Stimulated activated naive B cell treated with anti-CD40 and anti-IgM and Interleukin-4, amounts not matched to agents 10 μg/mL and 1 μg/mL and 100 μg/mL, for 72 hours (primary cell): Measurements from ENCODE around the gene ZBP1.
"Not testable (repeated sequence)": the region's sequence is repeated elsewhere in the genome, so short reads cannot be mapped to it uniquely, and the experiment has no call there.

Experiments used
- ATAC-seq, 2 donors: fragments of 150-1000 bp; cut with Tn5 transposase; replicated peaks; 2 replicates each; pipeline ENCODE4 v1.10.0; 2021; ENCODE audit warnings: moderate library complexity in 1 of 2
- DNase-seq: peaks from one replicate; pipeline ENCODE4 v3.0.0; 2021
- H3K27ac Mint-ChIP-seq: one replicate; pipeline ENCODE4 v1.8.0; 2022; ENCODE audit warnings: mild to moderate bottlenecking, mixed read lengths
- H3K27me3 Mint-ChIP-seq, 2 donors: one replicate each; pipeline ENCODE4 v1.8.0; 2022; ENCODE audit warnings: mixed read lengths in 2 of 2
- H3K36me3 Mint-ChIP-seq, 2 donors: one replicate each; pipeline ENCODE4 v1.8.0; 2022; ENCODE audit warnings: mixed read lengths in 2 of 2, mild to moderate bottlenecking in 1 of 2
- H3K4me1 Mint-ChIP-seq, 2 donors: one replicate each; pipeline ENCODE4 v1.8.0; 2022; ENCODE audit warnings: mixed read lengths in 2 of 2, mild to moderate bottlenecking in 1 of 2
- H3K4me3 Mint-ChIP-seq, 2 donors: one replicate each; pipeline ENCODE4 v1.8.0; 2022; ENCODE audit warnings: mild to moderate bottlenecking in 2 of 2, mixed read lengths in 2 of 2, moderate library complexity in 1 of 2
- H3K9me3 Mint-ChIP-seq, 2 donors: one replicate each; pipeline ENCODE4 v1.8.0; 2022; ENCODE audit warnings: mixed read lengths in 2 of 2, mild to moderate bottlenecking in 1 of 2

ZBP1 gene

DNA sequence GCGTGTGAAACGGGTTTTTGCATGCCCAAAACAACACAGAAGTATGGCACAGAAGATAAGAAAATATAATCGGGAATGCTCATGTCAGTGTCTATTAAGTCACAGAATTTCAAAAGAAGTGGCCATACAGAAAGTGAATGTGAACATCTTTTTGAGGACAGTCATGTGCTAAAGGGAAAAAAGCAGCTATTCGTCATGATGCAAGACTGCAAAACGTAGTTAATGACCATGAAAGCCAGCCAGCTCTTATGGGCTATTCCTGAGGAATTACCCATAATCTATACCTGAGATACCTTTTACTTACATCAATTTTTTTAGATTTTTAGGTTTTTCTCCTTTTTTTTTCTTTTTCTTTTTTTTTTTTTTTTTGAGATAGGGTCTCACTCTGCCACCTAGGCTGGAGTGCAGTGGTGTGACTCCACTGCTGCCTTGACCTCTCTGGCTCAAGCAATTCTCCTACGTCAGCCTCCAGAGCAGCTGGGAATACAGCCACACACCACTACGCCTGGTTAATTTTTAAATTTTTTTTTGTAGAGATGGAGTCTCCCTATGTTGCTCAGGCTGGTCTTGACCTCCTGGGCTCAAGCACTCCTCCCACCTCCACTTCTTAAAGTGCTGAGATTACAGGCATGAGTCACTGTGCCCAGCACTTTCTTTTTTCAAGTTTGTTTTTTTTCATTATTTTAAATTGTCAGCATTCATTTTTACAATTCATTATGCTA lies 18.1 kb upstream of the ZBP1 start:
- Mint-ChIP-seq H3K4me3 (no peak overlapping the region), H3K4me1 (peaks cover 1 to 6% of the 10 kb centered on the region in 2 donors), H3K27me3 (peaks cover 21 to 22% of the 10 kb centered on the region in 2 donors), H3K9me3 (peaks cover 17 to 28% of the 10 kb centered on the region in 2 donors), H3K27ac (no peak overlapping the region), H3K36me3 (peaks cover 17 to 18% of the 10 kb centered on the region in 2 donors)
- ATAC-seq (no peak), DNase-seq (no peak)

DNA sequence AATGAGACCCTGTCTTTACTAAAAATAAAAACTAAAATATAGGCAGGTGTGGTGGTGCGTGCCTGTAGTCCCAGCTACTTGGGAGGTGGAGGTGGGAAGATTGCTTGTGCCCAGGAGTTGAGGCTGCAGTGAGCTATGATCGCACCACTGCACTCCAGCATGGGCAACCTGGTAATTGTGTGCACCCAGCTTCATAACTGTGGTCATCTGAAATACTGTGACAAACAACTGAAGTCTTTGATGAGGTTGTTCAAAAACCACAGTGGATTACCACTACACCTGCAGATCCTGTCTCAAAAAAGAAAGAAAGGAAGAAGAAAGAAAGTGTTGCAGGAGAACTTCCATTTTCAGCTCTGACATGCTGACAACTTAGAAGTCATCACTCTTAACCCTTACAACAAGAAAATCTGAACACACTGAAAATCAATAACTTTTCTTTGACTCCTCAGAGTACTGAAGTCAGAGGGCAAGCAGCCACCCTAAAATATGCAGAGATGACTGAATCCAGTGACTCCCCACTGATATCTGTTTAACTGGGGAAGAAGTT lies 13.8 kb upstream of the ZBP1 start:
- Mint-ChIP-seq H3K9me3 (peaks cover 22 to 31% of the 10 kb centered on the region in 2 donors), H3K27ac (no peak overlapping the region), H3K36me3 (peaks cover 19 to 26% of the 10 kb centered on the region in 2 donors), H3K4me3 (no peak overlapping the region), H3K4me1 (peaks cover 9 to 15% of the 10 kb centered on the region in 2 donors), H3K27me3 (peaks cover 24 to 27% of the 10 kb centered on the region in 2 donors)
- ATAC-seq, result no peak
- DNase-seq, result no peak

DNA sequence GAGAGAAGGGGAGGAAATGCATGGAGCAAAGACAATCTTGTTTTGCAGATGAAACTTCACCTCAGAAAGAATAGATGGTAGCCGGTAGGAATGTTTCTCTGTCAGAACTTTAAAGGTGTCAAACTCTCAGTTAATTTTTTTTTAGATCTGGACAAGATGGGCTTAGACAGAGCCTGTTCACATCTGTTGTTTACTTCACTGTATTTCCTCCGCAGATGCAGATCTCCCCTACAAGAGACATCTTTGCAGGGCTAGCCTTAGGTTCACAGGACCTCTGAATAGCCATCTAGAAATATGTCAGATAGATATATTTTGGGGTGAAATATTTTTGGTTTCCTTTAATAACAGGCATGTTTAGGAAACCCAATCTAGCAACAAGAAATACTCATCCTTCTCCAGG lies 12.1 kb upstream of the ZBP1 start:
- ATAC-seq (no peak), DNase-seq (no peak)
- Mint-ChIP-seq H3K4me3 (no peak overlapping the region), H3K9me3 (peaks cover 22 to 31% of the 10 kb centered on the region in 2 donors), H3K4me1 (peaks cover 14 to 28% of the 10 kb centered on the region in 2 donors), H3K36me3 (peaks cover 19 to 26% of the 10 kb centered on the region in 2 donors), H3K27ac (no peak overlapping the region), H3K27me3 (peaks cover 20 to 27% of the 10 kb centered on the region in 2 donors)

DNA sequence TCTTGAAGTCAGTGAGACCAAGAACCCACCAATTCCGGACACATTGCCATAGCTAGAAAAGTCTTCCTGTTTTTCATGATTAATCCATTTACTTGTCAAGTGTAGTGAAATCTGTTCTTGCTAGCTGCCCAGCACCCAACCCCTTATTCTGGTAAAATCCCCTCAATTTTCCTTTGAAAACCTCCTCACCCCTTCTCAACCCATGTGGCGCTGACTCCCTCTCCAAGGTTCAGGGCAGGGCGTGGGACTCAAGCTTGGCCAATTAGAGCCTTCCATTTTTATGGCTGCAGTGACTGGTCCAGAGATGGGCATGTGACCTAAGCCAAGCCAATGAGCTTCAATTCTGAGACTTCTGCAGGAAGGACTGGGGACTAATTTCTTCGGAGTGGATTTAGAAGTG lies 9.8 kb upstream of the ZBP1 start:
- Mint-ChIP-seq H3K36me3 (peaks cover 15 to 22% of the 10 kb centered on the region in 2 donors), H3K4me3 (peak overlapping the region; percentile 84 to 86), H3K9me3 (peaks cover 14 to 16% of the 10 kb centered on the region in 2 donors), H3K4me1 (peaks cover 20 to 30% of the 10 kb centered on the region in 2 donors), H3K27me3 (peaks cover 13 to 20% of the 10 kb centered on the region in 2 donors), H3K27ac (peak overlapping the region; percentile 94)
- peak; percentile 93 to 96 for ATAC-seq
- DNase-seq, result peak; percentile 54

DNA sequence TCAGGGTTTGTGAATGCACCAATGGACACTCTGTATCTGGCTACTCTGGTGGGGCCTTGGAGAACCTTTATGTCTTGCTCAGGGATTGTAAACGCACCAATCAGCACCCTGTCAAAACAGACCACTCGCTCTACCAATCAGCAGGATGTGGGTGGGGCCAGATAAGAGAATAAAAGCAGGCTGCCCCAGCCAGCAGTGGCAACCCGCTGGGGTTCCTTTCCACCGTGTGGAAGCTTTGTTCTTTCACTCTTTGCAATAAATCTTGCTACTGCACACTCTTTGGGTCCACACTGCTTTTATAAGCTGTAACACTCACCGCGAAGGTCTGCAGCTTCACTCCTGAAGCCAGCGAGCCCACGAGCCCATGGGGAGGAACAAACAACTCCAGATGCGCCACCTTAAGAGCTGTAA lies 9.3 kb upstream of the ZBP1 start:
- peaks cover 20 to 30% of the 10 kb centered on the region in 2 donors for H3K4me1 Mint-ChIP-seq
- peaks cover 11 to 13% of the 10 kb centered on the region in 2 donors for H3K9me3 Mint-ChIP-seq
- H3K27ac Mint-ChIP-seq, result peak overlapping the region; percentile 94
- H3K4me3 Mint-ChIP-seq, result peak overlapping the region; percentile 84 to 86
- H3K27me3 Mint-ChIP-seq, result peaks cover 8 to 15% of the 10 kb centered on the region in 2 donors
- H3K36me3 Mint-ChIP-seq, result peaks cover 11 to 26% of the 10 kb centered on the region in 2 donors
- DNase-seq (peak; percentile 50), ATAC-seq (peak; percentile 1 to 6)

DNA sequence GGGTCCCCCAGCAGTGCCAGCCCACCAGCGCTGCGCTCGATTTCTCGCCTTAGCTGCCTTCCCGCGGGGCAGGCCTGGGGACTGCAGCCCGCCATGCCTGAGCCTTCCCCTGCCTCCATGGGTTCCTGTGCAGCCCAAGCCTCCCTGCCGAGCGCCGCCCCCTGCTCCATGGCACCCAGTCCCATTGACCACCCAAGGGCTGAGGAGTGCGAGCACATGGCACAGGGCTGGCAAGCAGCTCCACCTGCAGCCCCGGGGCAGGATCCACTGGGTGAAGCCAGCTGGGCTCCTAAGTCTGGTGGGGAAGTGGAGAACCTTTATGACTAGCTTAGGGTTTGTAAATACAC lies 8.7 kb upstream of the ZBP1 start:
- Mint-ChIP-seq H3K27ac (peak overlapping the region; percentile 94), H3K4me3 (peak overlapping the region; percentile 84 to 86), H3K9me3 (peaks cover 11 to 13% of the 10 kb centered on the region in 2 donors), H3K27me3 (peaks cover 8 to 15% of the 10 kb centered on the region in 2 donors), H3K4me1 (peaks cover 20 to 30% of the 10 kb centered on the region in 2 donors), H3K36me3 (peaks cover 11 to 31% of the 10 kb centered on the region in 2 donors)
- not testable (repeated sequence) for DNase-seq, ATAC-seq

DNA sequence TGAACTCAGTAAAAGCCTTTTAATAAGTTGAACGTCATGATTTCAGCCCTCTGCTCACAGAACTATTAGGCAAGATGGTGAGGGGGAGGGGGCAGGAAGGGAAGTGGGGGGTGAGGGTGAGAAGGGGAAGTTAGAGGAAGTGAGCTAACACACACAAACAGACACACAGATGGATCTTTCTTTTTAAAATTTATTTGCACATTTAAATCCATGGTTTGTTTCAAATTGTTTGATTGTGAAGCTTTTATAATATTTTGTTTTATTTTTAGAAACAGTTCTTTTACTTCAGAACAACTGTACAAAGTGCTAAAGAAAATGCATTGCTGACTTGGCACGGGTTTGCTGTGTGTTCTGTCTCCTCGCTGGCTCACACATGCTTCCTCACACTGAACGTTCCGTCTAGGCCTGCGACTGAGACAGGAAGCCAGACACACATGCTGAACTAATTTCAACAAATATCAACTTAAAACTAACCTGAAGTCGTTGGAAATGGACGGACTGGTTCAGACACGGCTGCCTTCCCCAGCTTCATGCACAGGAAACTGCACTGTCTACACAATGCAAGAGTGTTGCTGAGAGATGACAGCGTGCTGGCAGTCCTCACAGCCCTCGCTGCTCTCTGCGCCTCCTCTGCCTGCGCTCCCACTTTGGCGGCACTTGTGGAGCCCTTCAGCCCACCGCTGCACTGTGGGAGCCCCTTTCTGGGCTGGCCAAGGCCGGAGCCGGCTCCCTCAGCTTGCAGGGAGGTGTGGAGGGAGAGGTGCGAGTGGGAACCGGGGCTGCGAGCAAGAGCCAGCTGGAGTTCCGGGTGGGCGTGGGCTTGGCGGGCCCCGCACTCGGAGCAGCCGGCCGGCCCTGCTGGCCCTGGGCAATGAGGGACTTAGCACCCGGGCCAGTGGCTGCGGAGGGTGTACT lies 8.1 kb upstream of the ZBP1 start:
- H3K27ac Mint-ChIP-seq, result peak overlapping the region; percentile 93
- H3K4me3 Mint-ChIP-seq, result peak overlapping the region; percentile 73 to 82
- peaks cover 6 to 12% of the 10 kb centered on the region in 2 donors for H3K27me3 Mint-ChIP-seq
- peak; percentile 68 to 74 for ATAC-seq
- peaks cover 11% of the 10 kb centered on the region in 2 donors for H3K9me3 Mint-ChIP-seq
- DNase-seq, result no peak
- H3K36me3 Mint-ChIP-seq, result peaks cover 9 to 35% of the 10 kb centered on the region in 2 donors
- H3K4me1 Mint-ChIP-seq, result peaks cover 20 to 30% of the 10 kb centered on the region in 2 donors

DNA sequence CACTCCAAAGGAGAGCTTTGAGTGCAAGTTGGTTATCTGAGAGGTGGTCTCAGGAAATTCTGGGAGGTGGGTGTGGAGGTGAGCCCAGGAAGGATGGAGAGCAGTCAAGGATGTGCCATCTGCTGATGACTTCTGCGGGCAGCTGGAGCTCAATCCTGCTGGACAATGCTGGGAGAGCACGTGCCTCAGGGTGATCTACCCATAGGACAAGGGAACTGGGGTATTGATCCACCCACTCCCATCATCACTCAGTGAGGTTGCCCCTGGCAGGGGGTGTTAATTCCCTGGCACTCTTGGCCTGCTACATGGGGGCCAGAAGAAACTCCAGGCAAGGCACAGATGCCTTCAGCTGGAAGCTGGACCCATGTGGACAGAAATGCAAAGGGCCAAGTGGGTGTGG lies 7.1 kb upstream of the ZBP1 start:
- peak overlapping the region in 1 of 2 donors; percentile 52 for H3K4me3 Mint-ChIP-seq
- H3K27me3 Mint-ChIP-seq, result peaks cover 4 to 5% of the 10 kb centered on the region in 2 donors
- ATAC-seq (no peak), DNase-seq (no peak)
- peak overlapping the region; percentile 17 for H3K27ac Mint-ChIP-seq
- peaks cover 25 to 37% of the 10 kb centered on the region in 2 donors for H3K4me1 Mint-ChIP-seq
- peaks cover 10 to 11% of the 10 kb centered on the region in 2 donors for H3K9me3 Mint-ChIP-seq
- peaks cover 8 to 35% of the 10 kb centered on the region in 2 donors for H3K36me3 Mint-ChIP-seq

DNA sequence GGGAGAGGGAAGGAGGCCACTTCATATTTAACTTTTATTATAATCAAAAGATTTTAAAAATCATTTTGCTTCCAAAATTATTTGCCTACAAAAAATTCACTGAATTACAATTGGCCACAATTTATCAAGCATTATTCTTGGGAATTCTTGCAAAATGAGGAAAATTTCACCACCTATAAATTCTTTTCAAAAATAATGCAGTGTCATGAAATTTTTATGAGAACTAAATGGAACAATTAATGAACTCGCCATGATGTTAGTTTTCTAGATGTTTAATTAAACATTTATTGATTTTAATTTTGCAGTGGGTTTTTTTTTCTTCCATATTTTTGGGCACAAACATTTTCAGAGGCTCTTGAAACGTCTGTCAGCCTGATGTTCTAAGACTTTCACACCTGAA lies 5.8 kb upstream of the ZBP1 start:
- Mint-ChIP-seq H3K4me3 (no peak overlapping the region), H3K4me1 (peaks cover 33 to 50% of the 10 kb centered on the region in 2 donors), H3K9me3 (peaks cover 10 to 11% of the 10 kb centered on the region in 2 donors), H3K27me3 (no peaks in the 10 kb centered on the region), H3K27ac (no peak overlapping the region), H3K36me3 (peaks cover 8 to 35% of the 10 kb centered on the region in 2 donors)
- DNase-seq (no peak), ATAC-seq (no peak)

DNA sequence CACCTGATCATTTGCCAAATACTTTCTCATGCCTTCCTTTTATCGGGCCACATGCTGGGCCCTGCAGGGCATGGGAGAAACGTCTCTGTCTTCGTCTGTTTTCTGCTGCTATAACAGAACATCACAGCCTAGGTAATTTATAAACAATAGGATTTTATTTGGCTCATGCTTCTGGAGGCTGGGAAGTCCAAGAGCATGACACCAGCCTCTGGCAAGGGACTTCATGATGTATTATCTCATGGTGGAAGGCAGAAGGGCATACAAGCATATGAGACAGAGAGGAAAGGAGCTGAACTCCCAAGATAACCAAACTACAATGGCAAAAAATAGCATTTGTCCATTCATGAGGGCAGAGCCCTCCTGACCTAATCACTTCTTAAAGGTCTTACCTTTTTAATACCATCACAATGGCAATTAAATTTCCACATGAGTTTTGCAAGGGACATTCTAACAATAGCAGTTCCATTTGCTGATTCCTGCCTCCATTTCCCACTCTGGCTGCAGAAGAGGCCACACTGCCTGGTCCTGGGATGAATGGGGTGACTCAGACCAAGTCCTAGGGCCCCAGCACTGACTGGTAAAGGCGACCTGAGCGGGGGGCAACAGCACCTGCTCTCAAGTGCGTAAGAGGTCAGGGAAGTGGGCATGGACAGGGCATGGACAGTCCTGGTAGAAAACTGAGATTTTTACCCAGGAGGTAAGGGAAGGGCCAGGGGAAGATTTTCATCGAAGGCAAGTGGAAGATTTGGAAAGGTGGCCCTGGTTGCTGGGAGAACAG lies 5.1 kb upstream of the ZBP1 start:
- DNase-seq, result no peak

DNA sequence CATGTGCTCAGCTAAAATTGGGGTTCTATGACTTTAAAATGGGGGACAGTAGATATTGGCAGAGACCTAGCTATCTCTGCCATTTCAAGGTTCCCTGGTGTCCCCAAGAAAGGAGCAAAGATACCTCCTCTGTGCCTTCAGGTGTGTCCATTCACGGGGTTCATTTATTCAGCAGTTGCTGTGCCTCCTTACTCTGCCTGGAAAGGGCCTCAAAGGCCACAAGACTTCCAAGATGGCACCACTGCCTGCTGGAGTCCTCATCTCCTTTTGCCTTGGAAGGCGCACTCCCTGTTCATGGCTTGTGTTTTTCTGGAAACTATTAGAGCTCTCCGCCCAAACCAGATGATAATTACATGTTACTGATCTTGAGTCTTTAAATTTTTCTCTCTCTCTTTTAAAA lies 3.9 kb upstream of the ZBP1 start:
- DNase-seq (no peak), ATAC-seq (no peak)
- peaks cover 5 to 27% of the 10 kb centered on the region in 2 donors for H3K36me3 Mint-ChIP-seq
- no peaks in the 10 kb centered on the region for H3K27me3 Mint-ChIP-seq
- H3K4me3 Mint-ChIP-seq, result no peak overlapping the region
- H3K27ac Mint-ChIP-seq, result no peak overlapping the region
- peaks cover 37 to 54% of the 10 kb centered on the region in 2 donors for H3K4me1 Mint-ChIP-seq
- peaks cover 6 to 8% of the 10 kb centered on the region in 2 donors for H3K9me3 Mint-ChIP-seq

More for the DNA sequence above, 5.1 kb upstream of the ZBP1 start:
- Mint-ChIP-seq H3K9me3 (peaks cover 10 to 11% of the 10 kb centered on the region in 2 donors), H3K4me3 (no peak overlapping the region), H3K27ac (no peak overlapping the region), H3K4me1 (peaks cover 36 to 54% of the 10 kb centered on the region in 2 donors), H3K27me3 (no peaks in the 10 kb centered on the region), H3K36me3 (peaks cover 8 to 35% of the 10 kb centered on the region in 2 donors)
- no peak for ATAC-seq

DNA sequence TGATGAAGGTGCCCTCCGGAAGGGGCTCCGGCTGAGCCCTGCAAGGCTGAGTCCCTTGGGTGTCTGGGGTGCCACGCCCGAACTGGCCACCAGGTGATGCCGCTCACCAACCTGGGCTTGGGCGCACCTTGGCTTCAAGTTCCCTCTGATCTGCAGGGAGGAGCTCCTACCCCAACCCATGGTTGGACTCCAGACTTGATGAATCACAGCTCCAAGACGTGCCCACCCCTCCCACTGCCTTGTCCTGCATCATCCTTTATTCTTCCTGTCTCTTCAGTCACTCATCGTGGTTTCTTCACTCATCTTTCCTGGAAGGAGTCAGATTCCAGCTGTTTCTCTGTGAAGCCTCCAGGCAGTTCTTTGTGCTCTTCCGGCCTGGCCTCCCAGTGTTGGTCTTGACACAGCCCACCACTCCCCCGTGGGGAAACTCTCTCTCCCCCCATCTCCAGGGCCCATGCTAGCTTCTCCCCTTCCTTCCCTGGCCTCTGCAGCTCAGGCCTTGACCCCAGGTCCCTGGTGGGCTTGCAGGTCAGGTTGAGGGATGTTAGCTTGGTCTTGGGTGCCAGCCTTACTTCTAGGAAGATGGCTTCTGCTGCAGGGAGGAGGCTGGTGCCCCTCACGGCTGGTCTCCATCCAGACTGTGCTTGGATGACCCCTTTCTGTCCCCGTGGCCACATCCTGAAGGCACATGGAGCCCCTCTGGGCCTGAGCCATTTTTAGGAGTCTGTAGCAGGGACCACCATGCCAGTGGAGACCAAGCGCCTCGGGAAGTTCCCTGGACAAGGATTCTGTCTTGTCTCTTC lies 2.6 kb upstream of the ZBP1 start:
- Mint-ChIP-seq H3K27ac (peak overlapping the region; percentile 47), H3K4me1 (peaks cover 45 to 58% of the 10 kb centered on the region in 2 donors), H3K4me3 (peak overlapping the region in 1 of 2 donors; percentile 25), H3K27me3 (no peaks in the 10 kb centered on the region), H3K36me3 (peaks cover 5 to 27% of the 10 kb centered on the region in 2 donors), H3K9me3 (peaks cover 6 to 8% of the 10 kb centered on the region in 2 donors)
- DNase-seq (peak; percentile 48), ATAC-seq (no peak)

DNA sequence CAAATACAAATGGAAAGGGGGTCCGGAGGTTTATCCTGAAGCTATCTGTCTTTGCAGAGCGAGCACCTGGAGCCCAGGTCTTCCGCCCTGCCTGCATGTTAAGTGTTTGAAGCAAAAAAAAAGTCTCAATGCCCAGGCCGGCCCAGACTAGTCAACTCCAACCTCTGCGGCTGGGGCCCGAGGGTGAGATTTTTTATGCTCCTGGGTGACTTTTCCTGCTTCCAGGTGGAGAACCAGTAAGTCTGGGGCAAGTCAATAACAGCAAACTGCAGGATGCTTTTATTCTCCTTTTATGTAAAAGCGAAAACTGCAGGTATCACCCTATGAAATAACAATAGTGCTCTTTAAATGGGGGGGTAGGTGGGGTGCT lies 2.0 kb upstream of the ZBP1 start:
- Mint-ChIP-seq H3K27ac (peak overlapping the region; percentile 47), H3K4me1 (peaks cover 49 to 59% of the 10 kb centered on the region in 2 donors), H3K27me3 (no peaks in the 10 kb centered on the region), H3K4me3 (peak overlapping the region in 1 of 2 donors; percentile 25), H3K36me3 (peaks cover 5 to 27% of the 10 kb centered on the region in 2 donors), H3K9me3 (peaks cover 6 to 8% of the 10 kb centered on the region in 2 donors)
- no peak for DNase-seq
- no peak for ATAC-seq
